Measurements from ENCODE around the gene TCEA2.
"Not testable (repeated sequence)": the region's sequence is repeated elsewhere in the genome, so short reads cannot be mapped to it uniquely, and the experiment has no call there.

TCEA2 gene

DNA sequence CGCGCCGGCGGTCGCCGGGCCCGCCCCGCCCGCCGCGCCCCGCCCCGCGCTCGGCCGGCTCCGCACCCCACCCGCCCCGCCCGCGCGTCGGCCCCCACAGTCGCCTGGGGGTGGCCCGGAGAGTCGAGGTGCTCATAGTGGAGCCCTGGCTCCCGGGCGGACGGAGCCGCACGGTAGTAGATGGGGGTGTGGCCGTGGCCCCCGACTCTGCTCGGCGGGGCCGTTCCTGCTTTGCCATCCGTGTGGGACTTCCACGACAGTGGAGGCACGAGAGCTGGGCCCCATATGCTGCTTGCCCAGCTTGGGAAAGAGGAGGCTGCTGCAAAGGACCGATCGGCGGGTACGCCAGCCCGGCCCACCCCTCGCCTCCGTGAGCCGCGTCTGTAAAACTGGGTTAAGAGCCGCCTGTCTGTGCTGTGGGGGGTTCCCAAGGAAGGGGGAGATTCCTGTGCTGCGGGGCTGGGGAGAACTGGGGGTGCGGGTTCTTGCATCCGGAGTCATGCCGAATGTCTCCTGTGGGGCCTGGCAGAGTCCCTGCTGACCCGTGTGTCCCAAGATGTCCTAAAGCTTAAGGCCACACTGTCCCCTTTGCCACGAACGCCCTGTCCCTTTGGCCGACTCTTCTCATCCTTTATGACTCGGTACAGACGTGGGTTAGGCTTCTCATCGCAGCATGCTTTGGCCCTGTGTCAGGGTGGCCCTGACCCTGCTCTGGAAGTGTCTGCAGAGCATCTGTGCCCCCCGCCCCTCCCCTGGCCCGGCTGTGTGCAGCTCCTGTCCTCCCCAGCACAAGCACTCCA is 17.2 kb downstream of the TCEA2 start, which contains the start of gene OPRL1:
Gene OPRL1, plus strand, starts transcription at position 70 of the 800 bp plus-strand sequence. CDS start 12,639 bp downstream, outside the sequence.
- DNase-seq: peak in 1 of 2 donors; percentile 46

DNA sequence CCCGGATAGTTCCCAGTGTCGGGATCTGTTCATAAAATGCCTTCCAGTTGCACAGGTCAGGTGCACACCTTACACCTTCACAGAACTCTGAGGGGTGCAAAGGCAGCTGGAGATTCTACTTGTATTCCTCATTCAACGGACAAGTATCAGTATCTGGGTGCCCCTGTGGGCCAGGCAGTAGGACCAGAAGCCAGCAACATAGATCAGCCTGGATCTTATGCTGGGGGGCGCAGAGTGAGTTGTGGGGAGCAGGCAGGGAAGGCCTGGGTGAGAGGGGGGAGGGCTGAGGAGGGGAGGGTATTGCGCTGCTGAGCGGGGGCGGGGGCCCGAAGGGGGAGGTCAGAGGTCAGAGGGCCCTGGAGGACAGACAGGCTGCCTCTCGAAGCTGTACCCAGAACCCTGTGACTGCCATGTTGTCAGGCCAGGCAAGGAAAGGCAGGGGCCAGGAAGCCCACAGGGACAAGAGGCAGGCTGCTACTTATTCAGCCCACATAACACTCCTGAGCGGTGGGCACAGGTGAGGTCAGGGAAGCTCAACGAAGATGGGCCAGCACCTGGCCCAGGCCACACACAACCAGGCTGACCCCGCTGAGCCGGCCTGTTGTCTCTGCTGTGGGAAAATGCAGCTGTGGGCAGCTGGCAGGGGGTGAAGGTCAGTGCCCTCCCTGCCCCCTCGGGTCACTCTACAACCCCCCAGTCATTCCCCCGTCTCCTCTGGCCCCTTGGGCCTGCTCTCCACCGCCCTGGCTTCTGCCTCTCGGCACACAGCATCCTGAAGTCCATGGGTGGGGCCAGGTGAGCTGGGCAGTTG is 18.0 kb downstream of the TCEA2 start:
- DNase-seq: no peak

DNA sequence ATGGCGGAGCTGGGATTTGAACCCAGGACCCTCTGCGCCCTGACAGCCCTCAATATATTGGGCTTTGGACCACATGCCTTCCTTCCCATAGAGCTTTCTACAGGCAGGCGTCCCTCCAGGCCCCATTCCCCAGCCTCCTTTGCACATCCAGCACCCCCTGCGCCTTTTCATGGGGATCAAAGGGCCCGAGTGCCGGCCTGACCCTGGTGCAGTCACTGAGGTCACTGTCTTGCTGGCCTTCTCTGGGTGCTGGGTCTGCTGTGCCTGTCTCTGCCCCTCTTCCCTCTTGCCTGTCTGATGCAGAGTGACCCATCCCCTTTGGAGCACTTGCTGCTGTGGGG is 18.6 kb downstream of the TCEA2 start:
- DNase-seq: no peak

DNA sequence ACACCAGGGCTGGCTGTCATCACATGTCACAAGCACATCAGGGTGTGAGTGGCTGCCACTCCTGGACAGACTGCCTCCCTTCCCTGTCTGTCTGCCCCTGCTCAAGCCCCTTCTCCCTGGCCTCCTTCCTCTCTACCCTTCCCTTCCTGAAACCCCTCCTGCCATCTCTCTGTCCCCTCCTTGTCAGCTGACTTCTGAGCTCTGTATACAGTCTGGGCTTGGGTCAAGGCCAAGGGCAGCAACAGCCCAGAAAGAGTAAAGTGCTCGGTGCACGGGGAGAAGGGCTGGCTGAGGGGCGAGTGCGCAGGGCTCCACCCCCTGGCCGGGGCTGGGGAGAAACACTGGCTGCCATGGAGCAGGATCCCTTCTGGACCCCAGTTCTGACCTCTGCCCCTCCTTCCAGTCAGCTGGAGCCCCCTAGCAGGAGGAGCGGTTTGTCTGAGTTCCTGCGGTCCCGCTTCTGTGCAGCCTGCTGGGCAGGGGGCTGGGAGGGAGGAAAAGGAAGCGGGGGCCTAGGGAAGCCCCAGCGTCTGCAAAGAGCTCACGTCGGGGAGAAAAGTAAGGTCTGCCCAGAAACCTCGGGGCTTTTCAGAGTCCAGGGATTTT is 19.2 kb downstream of the TCEA2 start:
- peak in 1 of 2 donors; percentile 55 for DNase-seq

DNA sequence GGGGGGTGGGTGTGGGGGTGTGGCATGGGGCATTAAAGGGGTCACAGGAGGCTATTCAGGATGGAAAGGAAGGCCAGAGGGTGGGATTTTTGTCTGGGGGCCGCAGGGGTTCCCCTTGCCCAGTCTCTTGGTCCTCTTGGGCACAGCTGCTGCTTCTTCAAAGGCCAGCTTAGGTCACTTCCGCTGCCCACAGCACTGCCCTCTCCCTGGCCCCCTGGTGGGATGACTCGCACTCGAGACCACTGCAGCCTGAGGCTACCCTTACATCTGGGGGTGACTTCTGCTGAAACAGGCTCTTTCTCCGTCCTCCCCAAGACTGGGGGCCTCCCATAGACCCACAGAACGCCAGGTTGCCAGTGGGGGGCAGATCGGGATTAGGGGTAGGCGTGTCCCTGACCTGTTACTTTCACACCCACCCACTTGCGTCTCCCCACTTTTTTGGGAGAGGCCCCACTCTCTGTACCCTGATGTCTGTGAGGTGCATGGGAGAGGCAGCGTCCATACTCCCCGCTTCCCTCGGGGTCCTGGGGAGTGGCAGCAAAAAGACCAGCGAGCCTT is 19.9 kb downstream of the TCEA2 start:
- DNase-seq: peak in 1 of 2 donors; percentile 33

DNA sequence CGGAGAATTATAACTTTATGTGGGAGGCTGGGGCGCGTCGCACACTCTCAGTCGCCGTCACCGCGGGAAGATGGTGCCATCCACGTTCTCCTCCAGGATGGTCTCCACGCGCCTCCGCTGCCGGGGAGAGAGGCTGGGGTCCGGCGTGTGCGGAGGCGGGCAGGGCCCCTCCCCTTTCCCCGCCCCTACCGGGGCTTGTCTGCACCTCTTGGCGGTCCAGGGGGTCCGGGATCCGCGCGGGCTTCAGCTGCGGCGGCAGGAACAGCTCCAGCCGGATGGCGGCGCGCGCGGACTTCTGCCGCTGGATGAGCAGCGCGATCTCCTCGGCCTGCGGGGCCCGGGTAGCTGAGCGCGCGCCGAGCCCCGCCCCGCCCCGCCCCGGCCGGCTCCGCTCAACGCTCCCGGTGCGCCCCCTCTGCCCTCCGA is 20.4 kb downstream of the TCEA2 start:
- DNase-seq: peak; percentile 47 to 63

DNA sequence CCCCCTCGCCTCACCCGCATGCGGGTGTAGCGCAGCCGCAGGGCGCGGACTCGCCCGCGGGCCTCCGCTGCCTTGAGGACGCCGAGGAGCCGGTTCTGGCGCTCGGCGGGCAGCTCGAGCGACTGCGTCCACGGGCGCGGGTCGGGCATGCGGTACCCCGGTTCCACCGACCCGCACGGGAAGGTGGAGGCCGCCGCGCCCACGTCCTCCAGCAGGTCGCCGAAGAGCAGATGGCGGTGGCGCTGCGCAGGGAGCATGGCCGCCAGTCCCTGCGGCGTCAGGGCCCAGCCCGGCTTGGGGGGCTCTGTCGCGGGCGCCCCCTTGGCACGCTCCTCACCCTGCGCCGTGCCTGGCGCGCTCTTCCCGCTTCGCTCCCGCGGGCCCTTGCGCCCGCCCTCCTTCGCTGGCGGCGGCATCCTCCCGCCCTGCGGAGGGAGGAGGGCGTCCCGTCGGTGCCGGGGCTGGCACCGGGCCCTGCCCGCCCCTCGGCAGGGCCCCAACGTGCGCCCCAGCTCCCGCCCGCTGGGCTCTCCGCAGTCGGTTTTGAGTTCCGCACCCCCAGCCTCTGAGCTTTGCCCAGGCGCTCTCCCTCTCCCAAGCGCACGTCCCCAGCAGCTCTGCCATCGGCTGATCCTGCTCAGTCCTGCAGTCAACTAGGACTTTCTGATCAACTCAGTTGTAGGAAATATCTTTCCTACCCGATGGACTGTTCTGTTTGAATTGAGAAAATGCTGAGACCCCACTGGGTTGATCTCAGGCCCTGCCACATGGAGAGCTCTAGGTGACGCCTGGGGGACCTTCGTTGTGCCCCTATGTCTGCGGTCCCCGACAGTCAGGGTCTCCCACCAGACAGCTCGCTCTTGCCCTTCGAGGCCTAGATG is 21.0 kb downstream of the TCEA2 start, which contains the start of gene LKAAEAR1:
Gene LKAAEAR1, minus strand, starts transcription at position 595 of the 881 bp plus-strand sequence. Its CDS starts 179 bp downstream, at position 416.
- DNase-seq: no peak

DNA sequence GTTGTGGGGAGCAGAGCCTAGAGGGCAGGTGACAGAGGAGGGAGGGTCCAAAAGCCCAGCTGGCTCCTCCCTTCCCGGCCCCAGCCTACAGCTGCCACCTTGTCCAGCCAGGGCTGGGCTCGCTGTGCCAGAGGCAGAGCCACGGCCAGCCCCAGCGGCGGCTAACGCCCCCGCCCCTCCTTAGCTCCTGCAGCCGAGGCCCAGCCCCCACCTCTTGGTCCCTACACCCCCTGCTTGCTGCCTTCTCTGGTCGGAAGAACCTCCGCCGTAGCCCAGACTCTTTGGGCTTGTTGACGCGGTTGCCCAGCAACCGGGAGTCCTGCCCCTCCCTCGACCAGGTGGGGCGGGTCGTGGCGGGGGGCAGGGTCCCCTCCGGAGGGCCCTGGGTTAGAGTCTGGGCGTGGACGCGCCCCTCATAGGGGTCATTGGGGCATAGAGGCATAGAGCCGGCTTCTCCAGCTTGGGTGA is 21.7 kb downstream of the TCEA2 start:
- no peak for DNase-seq

DNA sequence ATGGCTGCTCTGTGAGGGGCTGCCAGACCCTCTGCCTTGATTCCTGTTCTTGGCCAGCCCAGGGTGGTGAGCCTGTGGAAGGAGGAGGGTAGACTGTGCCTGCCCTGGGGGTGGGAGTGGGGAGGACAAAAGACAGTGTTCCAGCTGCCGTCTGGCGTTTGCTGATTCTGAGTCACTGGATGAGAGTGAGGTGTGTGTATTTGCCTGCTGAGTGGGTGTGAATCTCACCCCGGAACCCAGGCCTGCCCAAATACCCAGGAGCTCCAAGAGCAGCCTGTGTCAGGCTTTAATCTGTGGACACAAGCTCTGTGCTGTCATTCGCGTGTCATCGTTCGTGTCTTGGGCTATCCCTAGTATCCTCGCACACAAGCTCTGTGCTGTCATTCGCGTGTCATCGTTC is 23.8 kb downstream of the TCEA2 start:
- no peak for DNase-seq

DNA sequence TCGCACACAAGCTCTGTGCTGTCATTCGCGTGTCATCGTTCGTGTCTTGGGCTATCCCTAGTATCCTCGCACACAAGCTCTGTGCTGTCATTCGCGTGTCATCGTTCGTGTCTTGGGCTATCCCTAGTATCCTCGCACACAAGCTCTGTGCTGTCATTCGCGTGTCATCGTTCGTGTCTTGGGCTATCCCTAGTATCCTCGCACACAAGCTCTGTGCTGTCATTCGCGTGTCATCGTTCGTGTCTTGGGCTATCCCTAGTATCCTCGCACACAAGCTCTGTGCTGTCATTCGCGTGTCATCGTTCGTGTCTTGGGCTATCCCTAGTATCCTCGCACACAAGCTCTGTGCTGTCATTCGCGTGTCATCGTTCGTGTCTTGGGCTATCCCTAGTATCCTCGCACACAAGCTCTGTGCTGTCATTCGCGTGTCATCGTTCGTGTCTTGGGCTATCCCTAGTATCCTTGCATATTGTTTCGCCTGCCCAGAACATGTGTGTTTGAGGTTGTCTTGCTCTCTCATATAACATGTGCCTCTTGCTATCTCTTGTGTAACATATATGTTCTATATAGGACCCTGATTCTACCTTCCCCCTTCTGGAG is 24.3 kb downstream of the TCEA2 start:
- not testable (repeated sequence) for DNase-seq

DNA sequence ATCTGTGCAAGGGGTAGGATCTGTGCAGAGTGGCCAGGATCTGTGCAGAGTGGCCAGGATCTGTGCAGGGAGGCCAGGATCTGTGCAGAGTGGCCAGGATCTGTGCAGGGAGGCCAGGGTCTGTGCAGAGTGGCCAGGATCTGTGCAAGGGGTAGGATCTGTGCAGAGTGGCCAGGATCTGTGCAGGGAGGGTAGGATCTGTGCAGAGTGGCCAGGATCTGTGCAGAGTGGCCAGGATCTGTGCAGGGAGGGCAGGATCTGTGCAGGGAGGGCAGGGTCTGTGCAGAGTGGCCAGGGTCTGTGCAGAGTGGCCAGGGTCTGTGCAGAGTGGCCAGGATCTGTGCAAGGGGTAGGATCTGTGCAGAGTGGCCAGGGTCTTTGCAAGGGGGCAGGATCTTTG is 25.6 kb downstream of the TCEA2 start:
- not testable (repeated sequence) for DNase-seq

DNA sequence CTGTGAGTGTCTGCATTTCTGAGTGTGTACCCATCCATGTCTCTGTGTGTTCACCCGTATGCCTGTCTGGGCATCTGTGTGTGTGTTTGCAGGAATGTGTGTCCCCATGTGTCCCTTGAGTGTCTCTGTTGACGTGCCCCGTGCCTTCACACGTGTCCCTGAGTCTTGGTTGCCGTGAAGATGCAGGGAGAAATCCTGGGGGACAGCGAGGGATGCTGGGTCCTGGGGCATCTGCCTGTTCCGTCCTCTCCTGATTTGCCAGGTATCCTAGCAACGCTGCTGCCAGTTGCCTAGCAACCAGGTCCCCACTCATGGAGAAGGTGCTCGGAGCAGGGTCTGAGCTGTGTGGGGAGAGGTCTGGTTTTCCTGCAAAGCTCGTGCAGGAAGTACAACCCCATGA is 27.2 kb downstream of the TCEA2 start:
- no peak for DNase-seq

DNA sequence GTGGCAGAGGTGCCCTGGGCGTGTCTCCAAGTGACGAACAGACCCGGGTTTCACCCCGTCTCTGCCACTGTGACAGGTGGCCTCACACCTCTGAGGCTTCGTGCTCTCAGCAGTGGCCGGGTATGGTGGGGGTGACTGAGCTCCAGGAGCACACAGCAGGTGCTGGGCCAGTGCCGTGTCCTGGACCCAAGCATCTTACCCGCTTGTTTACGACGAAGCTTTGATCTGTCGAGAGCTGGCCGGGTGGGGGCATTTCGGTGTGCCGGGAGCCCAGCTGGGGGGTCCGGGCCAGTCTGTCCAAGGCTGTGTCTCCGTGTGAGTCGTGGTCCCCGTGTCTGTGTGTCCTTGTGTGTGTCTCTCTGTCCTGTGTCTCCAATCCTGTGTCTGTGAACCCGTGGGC is 28.3 kb downstream of the TCEA2 start:
- no peak for DNase-seq

DNA sequence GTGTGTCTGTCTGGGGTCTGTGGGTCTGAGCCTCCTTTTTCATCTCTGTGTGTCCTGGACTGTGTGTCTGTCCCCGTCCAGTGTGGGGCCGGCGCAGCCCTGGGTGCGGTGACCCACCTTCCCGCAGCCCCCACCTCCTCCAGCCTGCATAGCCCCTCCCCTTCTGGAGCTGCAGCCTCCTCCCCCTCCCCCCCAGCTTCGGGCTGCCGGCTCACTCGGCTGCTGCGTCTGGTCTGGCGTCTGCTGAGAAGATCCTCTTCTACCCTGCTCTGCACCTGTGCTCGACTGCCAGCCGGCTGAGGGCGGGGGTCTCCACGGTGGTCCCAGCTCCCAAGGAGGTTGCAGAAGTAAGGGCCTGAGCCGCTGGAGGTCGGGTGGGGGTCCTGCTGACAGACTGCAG is 28.8 kb downstream of the TCEA2 start:
- DNase-seq: no peak

DNA sequence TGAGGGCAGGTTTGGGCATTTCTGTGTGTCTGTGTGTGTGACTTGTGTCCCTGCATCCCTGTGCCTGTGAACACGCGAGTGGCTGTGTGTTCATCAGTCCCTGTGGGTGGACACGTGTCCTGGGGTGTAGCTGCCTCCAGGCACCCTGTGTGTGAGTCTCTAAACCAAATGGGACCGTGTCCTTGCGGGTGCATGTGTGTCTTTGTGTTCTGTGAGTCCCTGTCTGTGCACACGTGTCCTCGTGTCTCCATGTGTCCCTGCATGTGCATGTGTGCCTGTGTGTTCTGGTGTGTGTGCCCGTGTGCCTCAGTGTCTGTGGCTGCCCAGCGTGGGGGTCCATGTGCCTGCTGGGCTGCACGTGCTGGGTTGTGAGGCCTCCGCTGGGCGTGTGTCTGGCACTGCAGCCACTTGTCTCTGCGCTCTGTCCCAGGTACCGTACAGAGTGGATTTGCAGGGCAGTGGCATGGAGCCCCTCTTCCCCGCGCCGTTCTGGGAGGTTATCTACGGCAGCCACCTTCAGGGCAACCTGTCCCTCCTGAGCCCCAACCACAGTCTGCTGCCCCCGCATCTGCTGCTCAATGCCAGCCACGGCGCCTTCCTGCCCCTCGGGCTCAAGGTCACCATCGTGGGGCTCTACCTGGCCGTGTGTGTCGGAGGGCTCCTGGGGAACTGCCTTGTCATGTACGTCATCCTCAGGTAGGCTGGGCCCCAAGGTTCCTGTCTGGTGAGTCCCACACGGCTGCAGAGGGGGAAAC is 29.4 kb downstream of the TCEA2 start:
- no peak for DNase-seq

DNA sequence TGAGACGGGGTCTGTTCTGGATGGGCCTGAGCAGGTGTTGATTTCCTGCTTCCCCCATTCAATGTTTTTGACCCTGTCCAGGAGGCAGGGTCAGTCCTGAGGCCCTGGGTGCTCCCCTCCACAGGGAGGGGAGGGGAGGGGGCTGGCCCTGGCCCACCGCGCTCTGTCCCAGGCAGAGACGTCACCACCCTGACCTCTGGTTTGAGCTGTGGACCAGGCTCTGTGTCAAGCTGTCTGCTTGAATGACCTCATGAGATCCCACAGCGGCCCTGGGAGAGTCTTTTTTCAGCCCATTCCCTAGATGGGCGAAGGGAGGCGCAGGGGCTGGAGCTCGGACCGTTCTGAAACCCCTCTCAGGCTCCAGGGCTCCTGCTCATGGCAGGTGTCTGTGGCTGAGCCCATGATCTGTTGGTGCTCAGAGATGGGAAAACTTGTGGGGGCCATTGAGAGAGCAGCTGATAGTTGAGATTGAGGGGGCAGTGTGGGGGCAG is 30.1 kb downstream of the TCEA2 start:
- no peak for DNase-seq

DNA sequence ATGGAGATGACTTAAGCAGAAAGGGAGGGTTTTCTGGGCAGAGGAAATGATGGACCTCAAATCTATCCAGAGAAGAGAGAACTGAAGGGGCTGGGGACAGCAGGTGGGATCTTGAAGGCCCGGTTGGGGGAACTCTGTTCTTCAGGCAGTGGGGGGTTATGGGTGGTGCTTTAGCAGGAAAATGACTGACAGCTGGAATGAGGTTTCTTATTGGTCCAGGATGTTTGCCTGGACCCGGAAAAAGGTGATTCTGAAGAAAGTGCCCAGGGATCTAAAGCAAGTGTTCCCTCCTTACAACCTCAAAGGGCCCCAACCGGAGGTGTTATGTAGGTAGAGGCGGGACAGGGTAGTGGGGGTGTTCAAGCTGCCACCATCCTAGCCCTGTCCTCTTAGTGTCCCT is 32.5 kb downstream of the TCEA2 start:
- no peak for DNase-seq

DNA sequence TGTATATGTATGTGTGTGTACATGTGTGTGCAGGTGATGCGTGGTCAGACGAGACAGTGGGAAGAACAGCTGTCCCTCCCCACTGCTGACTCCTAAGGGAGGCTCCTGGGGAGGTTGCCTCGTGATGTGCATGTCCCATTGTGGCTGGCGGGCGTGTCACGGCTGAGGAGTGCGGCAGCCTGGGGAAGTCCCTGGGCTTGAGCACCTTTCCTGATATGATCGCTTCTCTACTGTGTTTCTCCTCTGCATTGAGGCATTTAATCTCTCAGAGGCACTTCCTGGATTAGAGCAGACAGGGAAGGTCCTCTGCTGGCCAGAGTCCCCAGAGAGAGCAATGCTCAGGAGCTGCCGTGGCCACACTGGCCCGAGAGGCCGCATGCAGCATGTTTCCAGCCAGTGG is 32.9 kb downstream of the TCEA2 start:
- no peak for DNase-seq

DNA sequence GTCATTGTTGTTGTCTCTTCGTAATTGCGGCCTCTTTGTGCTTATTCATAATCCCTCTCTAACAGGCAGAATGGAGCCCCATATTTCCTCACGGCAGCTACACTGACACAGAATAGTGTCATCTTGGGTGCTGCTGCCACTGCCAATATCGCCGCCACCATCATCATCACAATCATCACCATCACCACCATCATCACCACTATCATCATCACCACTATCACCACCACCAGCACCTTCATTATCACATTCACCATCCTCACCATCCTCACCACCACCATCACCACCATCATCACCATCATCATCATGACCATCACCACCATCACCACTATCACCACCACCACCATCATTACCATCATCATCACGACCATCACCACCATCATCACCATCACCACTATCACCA is 33.5 kb downstream of the TCEA2 start:
- no peak for DNase-seq

DNA sequence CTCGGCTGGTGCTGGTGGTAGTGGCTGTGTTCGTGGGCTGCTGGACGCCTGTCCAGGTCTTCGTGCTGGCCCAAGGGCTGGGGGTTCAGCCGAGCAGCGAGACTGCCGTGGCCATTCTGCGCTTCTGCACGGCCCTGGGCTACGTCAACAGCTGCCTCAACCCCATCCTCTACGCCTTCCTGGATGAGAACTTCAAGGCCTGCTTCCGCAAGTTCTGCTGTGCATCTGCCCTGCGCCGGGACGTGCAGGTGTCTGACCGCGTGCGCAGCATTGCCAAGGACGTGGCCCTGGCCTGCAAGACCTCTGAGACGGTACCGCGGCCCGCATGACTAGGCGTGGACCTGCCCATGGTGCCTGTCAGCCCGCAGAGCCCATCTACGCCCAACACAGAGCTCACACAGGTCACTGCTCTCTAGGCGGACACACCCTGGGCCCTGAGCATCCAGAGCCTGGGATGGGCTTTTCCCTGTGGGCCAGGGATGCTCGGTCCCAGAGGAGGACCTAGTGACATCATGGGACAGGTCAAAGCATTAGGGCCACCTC is 35.5 kb downstream of the TCEA2 start:
- no peak for DNase-seq

All from inflammatory macrophage treated with lipopolysaccharide for 1 hour (primary cell).